ENCODE measurements around the gene RELN. TPM values are rescaled to one million over a fixed set of nuclear protein-coding genes. Genes with fewer than 3 reads are reported as not detected.

The RELN gene
- total RNA-seq, 1 donor from 2014 or later: 3.8 TPM

DNA sequence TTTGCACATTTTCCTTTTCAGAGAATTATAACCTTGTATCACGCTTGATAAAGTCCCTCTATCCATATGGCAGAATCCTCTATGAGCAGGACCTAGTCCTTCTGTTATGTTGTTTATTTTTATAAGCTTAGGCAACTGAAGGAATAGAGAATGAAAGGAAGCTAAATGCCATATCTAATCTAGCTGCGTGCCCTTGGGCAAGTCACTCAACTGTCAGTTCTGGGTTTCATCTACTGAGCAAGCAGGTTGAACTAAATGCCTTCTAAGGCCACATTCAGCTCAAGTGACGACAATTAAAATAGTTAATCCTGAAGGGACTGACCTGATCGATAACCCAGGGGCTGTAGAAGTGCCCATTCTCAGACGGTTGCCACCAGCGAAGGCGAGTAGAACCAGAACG lies 449.6 kb downstream of the RELN start:
- no peak for DNase-seq (ENCODE audit: low read depth)
- TF ChIP-seq, protein P1, sequence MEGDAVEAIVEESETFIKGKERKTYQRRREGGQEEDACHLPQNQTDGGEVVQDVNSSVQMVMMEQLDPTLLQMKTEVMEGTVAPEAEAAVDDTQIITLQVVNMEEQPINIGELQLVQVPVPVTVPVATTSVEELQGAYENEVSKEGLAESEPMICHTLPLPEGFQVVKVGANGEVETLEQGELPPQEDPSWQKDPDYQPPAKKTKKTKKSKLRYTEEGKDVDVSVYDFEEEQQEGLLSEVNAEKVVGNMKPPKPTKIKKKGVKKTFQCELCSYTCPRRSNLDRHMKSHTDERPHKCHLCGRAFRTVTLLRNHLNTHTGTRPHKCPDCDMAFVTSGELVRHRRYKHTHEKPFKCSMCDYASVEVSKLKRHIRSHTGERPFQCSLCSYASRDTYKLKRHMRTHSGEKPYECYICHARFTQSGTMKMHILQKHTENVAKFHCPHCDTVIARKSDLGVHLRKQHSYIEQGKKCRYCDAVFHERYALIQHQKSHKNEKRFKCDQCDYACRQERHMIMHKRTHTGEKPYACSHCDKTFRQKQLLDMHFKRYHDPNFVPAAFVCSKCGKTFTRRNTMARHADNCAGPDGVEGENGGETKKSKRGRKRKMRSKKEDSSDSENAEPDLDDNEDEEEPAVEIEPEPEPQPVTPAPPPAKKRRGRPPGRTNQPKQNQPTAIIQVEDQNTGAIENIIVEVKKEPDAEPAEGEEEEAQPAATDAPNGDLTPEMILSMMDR (conservative IDR thresholded peaks at IDR 0.05; ENCODE audit: low read depth, low read length): no peak
- H3K4me3 ChIP-seq (ENCODE audit: low read depth, low read length): no peak overlapping the region

DNA sequence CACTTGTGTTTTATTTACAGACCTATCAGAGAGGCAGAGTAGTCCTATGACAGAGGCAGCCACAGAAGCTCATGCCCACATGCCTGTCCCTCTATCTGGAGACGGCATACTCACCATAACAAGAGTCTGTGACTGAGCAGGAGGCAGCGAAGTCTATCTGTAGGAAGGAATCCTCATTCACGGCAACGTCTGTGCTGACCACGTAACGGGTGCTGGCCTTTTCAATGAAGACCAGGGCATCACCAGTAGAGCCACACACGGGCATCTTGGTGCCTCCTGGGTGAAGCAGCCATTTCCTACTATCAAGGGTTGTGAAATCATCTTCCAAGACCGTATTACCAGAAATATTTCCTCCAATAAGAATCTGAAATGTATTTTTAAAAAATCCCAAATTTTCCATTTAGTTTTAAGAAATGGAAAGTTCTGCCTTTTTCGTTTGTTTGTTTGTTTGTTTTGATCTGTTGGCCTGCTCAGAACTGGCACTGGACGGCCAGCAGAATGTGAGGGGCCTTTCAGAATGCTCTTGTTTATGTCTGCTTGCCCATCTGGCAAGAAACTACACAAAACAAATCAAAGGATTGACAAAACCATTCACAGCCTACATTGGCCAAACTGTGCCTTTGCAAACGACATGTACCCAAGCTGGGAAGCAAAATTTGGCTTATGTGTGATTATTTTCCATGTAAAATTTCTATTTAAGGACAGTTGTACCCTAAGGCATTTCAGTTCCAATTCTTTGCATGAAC lies 450.3 kb downstream of the RELN start:
- no peak overlapping the region for H3K4me3 ChIP-seq (ENCODE audit: low read depth, low read length)
- no peak for DNase-seq (ENCODE audit: low read depth)
- TF ChIP-seq, protein P1 (conservative IDR thresholded peaks at IDR 0.05; ENCODE audit: low read depth, low read length): no peak

DNA sequence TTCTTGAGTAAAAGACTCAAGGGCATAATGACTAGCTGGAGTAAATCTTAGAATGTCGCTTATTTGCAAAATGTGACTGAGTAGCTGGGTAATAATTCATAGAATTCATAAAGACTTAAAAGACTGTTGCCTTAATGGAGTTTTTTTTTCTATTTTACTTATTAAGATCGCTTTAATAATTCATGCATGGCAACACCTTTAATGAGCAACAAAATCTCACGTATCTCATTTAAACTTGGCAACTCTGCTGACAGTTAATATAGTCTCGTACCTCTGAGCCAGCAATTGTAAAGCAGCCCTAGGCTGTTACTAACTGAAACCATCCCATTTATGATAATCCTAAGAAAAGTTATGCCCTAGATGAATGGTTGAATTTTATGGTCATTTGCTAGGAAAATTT lies 455.7 kb downstream of the RELN start:
- no peak for DNase-seq (ENCODE audit: low read depth)
- no peak overlapping the region for H3K4me3 ChIP-seq (ENCODE audit: low read depth, low read length)

DNA sequence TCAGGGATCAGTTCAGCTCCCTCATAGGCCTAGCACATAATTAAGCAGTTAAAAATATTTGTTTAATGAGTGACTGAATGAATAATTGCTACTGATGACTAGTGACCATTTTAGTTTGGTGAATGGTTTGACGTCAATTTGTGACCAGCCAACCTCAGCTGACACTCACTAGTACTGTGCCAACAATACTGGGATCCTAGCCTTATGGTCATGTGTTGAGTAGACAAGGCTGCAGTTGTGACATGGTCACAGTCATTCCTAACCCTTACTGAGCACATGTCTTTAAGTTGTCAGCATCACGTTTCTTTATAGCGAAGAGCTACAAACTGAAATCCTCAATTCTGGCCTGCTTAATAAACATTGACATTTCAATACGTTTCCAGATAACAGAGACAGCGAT lies 456.5 kb downstream of the RELN start:
- no peak overlapping the region for H3K4me3 ChIP-seq (ENCODE audit: low read depth, low read length)
- DNase-seq (ENCODE audit: low read depth): no peak
- TF ChIP-seq, protein P1 (conservative IDR thresholded peaks at IDR 0.05; ENCODE audit: low read depth, low read length): no peak

More for the DNA sequence above, 455.7 kb downstream of the RELN start:
- TF ChIP-seq, protein P1 (conservative IDR thresholded peaks at IDR 0.05; ENCODE audit: low read depth, low read length): no peak

DNA sequence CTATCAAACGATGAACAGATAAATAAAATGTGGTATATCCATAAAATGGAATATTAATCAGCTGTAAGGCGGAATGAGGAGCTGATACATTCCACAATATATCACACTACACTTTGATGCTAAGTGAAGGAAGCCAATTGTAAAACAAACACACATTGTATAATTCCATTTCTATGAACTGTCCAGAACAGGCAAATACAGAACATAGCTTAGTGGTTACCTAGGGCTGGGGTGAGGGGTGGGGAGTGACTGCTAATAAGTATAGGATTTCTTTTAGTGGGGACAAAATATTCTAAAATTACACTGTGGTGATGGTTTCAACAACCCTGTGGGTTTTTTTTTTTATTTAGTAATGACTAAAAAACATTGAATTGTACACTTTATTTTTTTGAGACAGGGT lies 461.3 kb downstream of the RELN start:
- no peak overlapping the region for H3K4me3 ChIP-seq (ENCODE audit: low read depth, low read length)
- DNase-seq (ENCODE audit: low read depth): no peak
- TF ChIP-seq, protein P1 (conservative IDR thresholded peaks at IDR 0.05; ENCODE audit: low read depth, low read length): no peak

DNA sequence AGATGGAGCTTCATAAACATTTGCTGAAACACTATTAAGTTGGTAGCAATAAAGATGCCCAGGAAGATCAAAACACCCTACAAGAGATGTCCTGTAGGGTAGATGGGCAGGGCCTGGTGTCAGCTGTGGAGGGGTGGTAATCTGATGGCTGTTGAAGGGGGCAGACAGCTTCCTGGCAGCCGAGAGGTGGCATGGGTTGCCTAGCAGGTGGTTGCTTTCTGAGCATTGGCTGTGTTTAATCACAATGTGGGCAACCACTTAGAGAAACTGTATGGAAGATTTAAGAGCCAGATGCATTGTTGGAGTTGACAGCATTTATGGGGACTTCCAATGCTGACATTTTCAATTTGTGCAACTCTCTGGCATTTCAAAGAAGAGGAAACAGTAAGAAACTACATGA lies 463.5 kb downstream of the RELN start:
- no peak overlapping the region for H3K4me3 ChIP-seq (ENCODE audit: low read depth, low read length)
- TF ChIP-seq, protein P1 (conservative IDR thresholded peaks at IDR 0.05; ENCODE audit: low read depth, low read length): no peak
- DNase-seq (ENCODE audit: low read depth): no peak
